Epithelial cell of proximal tubule (primary cell): ENCODE data around the gene ACTN3. TPM values are rescaled to one million over a fixed set of nuclear protein-coding genes. Genes with fewer than 3 reads are reported as not detected.
A peak's percentile ranks its signal among the peaks of the same experiment; 100 is the strongest.

Source experiments
- DNase-seq: peaks from one replicate; pipeline ENCODE4 v3.0.0-alpha.2; 2011; ENCODE audit warnings: low read depth
- H3K4me3 ChIP-seq: 2 replicates; pipeline ENCODE4 v1.5.1; 2011; ENCODE audit warnings: low read depth, mild to moderate bottlenecking, low read length
- total RNA-seq: library from RNA; depleted of rRNA; stranded (reverse); fragments of >200 nt; gene quantifications from 2 replicates; pipeline ENCODE4 v1.2.3, GENCODE V29; 2015
- TF ChIP-seq, protein P1 (sequence below): conservative IDR thresholded peaks from 2 replicates; pipeline ENCODE4 v1.5.1; 2012; ENCODE audit warnings: low read depth, mild to moderate bottlenecking, low read length

ACTN3 gene
- total RNA-seq = not detected in 2 replicates

DNA sequence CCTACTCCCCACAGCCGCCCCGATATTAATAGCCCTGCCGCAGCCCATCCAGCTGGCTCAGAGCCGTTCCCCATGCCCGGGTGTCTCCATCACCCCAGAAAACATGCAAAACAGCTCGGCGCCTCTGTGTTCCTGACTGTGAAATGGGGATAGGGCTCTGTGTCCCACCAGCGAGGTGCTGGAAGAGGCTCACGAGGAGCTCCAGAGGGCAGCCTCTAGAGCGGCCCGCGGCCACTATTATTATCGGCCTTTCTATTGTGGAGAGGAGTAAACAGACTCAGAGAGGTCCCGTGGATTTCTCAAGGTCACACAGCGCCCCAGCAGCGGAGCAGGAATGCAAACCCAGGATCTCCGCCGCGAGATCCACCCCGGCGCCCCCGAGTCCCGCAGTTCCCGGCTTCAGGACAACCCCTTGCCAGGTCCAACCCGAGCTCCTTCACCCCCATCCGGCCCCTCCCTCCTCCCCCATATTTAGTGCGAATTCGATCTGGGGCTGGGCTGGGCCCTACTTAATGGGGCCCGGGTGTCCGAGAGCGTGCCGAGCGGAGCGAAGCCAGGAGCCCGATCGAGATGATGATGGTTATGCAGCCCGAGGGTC, at the start of gene ACTN3:
ACTN3 (plus strand) TSS at position 536 of the 598 bp plus-strand sequence; CDS start at position 571, 35 bp downstream.
- TF ChIP-seq, protein P1, sequence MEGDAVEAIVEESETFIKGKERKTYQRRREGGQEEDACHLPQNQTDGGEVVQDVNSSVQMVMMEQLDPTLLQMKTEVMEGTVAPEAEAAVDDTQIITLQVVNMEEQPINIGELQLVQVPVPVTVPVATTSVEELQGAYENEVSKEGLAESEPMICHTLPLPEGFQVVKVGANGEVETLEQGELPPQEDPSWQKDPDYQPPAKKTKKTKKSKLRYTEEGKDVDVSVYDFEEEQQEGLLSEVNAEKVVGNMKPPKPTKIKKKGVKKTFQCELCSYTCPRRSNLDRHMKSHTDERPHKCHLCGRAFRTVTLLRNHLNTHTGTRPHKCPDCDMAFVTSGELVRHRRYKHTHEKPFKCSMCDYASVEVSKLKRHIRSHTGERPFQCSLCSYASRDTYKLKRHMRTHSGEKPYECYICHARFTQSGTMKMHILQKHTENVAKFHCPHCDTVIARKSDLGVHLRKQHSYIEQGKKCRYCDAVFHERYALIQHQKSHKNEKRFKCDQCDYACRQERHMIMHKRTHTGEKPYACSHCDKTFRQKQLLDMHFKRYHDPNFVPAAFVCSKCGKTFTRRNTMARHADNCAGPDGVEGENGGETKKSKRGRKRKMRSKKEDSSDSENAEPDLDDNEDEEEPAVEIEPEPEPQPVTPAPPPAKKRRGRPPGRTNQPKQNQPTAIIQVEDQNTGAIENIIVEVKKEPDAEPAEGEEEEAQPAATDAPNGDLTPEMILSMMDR = no peak
- DNase-seq = no peak
- H3K4me3 ChIP-seq = peak within 1 kb of the TSS; percentile 88

DNA sequence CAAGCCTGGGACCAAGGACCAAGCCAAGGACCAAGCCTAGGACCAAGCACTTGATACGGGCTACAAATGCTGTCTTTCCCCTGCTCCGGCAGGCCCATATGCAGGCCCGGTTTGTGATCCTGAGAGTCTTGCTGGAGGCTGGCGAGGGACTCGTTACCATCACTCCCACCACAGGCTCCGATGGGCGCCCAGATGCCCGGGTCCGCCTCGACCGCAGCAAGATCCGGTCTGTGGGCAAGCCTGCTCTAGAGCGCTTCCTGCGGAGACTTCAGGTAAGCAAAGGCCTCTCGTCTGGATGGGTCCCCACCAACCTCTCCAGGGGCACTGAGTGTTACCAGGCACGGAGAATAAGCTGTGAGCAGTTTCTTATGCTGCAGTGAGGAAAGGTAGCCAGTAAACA, 49.5 kb upstream of the ACTN3 start:
- no peak overlapping the region for H3K4me3 ChIP-seq
- DNase-seq = no peak
- TF ChIP-seq, protein P1 = no peak

DNA sequence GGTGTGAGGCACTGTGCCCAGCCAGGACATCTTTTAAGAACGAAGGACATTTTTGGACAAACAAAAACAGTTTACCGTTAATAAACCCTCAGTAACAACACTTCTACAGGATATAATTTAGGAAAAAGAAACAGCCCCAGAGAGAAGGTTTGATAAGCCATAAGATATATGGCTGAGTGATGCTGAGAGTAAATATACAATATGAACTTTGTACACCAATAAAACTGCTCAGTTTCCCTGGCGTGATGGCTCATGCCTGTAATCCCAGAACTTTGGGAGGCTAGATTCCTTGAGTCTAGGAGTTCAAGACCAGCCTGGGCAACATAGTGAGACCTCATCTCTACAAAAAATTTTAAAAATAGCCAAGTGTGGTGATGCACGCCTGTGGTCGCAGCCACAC, 48.2 kb upstream of the ACTN3 start:
- TF ChIP-seq, protein P1 = no peak
- no peak for DNase-seq
- no peak overlapping the region for H3K4me3 ChIP-seq

DNA sequence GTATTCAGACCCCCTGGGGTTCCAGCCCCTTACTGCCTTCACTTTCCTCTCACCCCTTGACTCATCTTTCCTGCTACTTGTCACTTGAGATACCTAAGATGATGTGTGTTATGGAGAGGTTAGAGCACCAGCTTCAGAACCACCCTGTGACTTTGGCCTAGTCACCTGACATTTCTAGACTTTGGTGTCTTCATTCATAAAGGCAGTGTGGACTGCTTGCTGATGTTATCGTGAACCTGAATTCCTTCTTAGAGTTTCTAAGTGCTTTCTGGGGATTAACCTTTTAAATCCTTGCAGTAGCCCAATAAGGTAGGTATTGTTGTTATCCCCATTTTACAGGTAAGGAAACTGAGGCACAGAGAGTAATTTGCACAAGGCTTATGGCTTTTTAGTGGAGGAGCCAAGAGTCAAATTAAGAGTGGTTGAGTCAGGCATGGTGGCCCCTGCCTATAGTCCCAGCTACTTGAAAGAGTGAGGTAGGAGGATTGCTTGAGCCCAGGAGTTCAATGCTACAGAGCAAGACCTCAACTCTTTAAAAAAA, 41.4 kb upstream of the ACTN3 start:
- TF ChIP-seq, protein P1 = no peak
- no peak overlapping the region for H3K4me3 ChIP-seq
- DNase-seq = no peak

DNA sequence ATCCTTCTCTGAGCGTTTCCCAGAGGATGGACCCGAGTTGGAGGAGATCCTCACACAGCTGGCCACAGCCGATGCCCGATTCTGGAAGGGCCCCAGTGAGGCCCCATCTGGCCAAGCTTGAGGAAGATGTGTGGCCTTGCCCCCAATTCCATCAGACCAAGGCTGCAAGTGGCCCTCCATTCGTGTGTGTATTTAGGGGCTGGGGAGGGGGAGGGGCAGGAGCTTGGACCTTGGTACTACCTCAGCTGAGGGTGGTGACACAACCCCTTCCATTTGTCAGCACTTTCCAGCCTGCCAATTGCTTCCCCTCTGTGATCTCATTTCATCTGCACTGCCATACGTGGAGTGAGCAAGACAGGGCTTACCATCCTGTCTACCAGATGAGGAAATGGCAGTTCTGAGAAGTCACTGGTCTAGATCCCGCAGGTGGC, 37.6 kb upstream of the ACTN3 start:
- H3K4me3 ChIP-seq = no peak overlapping the region
- DNase-seq = no peak
- TF ChIP-seq, protein P1 = no peak

DNA sequence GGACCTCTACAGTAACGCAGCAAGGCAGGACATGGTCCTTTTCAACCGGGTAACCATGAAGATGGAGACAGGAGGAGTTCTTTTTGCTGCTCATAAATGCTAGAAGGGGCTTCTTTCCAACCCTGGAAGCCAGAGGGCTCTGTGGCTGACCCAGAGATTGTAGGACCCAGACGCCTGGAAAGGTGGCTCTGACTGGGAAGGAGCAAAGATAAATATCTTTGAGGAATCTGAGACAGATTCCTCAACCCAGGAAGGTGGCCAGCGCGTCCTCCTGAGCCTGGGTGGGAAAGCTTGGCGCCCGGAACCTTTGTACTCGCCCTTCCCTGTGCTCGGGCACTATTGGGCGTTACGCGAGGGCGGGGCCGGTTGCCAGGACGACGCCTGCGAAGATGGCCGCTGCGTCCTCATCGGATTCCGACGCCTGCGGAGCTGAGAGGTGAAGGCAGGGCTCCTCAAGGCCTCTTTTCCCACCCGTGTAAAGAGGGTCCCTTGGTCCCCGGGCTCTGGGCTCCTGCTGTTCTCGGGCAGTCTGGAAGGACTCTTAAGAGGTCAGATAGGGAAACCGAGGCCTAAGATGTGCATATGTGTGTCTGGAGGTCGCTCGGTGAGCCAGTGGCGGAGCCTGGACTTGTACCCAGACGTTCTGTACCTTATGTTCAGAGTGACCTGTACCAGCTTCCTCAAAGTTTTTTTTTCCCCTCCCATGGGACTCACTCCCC, 36.3 kb upstream of the ACTN3 start, which contains the start of gene BBS1:
BBS1 (plus strand) TSS at position 365 of the 719 bp plus-strand sequence; CDS start at position 390, 25 bp downstream.
- no peak for DNase-seq
- H3K4me3 ChIP-seq = peak within 1 kb of the TSS; percentile 97
- TF ChIP-seq, protein P1 = no peak
